IPS-20b (cell line): Measurements from ENCODE around the gene PON3.
A peak's percentile ranks its signal among the peaks of the same experiment; 100 is the strongest.

Experiments used
- H3K27ac ChIP-seq: one replicate; pipeline ENCODE4 v1.5.1; 2013; ENCODE audit warnings: low read length
- H3K27me3 ChIP-seq: 2 replicates; pipeline ENCODE4 v1.6.1; 2013; ENCODE audit warnings: mild to moderate bottlenecking, low read length, inconsistent platforms; ENCODE audit not compliant: insufficient read depth
- H3K36me3 ChIP-seq: 2 replicates; pipeline ENCODE4 v1.6.1; 2013; ENCODE audit warnings: low read depth, mild to moderate bottlenecking, inconsistent platforms, low read length, moderate library complexity; ENCODE audit not compliant: insufficient read depth
- H3K4me1 ChIP-seq: 2 replicates; pipeline ENCODE4 v1.6.1; 2013; ENCODE audit warnings: mild to moderate bottlenecking, control low read depth, inconsistent platforms, low read length, moderate library complexity; ENCODE audit not compliant: insufficient read depth
- H3K4me3 ChIP-seq: 2 replicates; pipeline ENCODE4 v1.5.1; 2013; ENCODE audit warnings: mild to moderate bottlenecking, low read length, inconsistent platforms
- H3K9ac ChIP-seq: 2 replicates; pipeline ENCODE4 v1.6.1; 2013; ENCODE audit warnings: low read depth, mild to moderate bottlenecking, inconsistent platforms, low read length, moderate library complexity
- H3K9me3 ChIP-seq: 2 replicates; pipeline ENCODE4 v1.6.1; 2013; ENCODE audit warnings: mild to moderate bottlenecking, low read depth, low read length, inconsistent platforms; ENCODE audit not compliant: insufficient read depth

Gene PON3

GRCh38 chr7:95430864-95431263 lies 34.7 kb upstream of the PON3 start:
- Histone ChIP-seq H3K9me3 (no peaks in the 10 kb centered on the region), H3K9ac (no peak overlapping the region), H3K4me1 (peaks cover 15% of the 10 kb centered on the region; the same call in 1 of the 2 replicates), H3K4me3 (no peak overlapping the region), H3K27ac (no peak overlapping the region), H3K27me3 (no peaks in the 10 kb centered on the region), H3K36me3 (peaks cover 4% of the 10 kb centered on the region; the same call in 1 of the 2 replicates)

- H3K4me3 ChIP-seq: no peak overlapping the region
- H3K27me3 ChIP-seq: no peaks in the 10 kb centered on the region
- peaks cover 15% of the 10 kb centered on the region; the same call in 1 of the 2 replicates for H3K4me1 ChIP-seq
- H3K9ac ChIP-seq: no peak overlapping the region
- H3K27ac ChIP-seq: no peak overlapping the region
- H3K36me3 ChIP-seq: peaks cover 4% of the 10 kb centered on the region; the same call in 1 of the 2 replicates
- no peaks in the 10 kb centered on the region for H3K9me3 ChIP-seq
These were observed 33.2 kb upstream of the PON3 start for GRCh38 chr7:95429241-95429990.

- no peak overlapping the region for H3K27ac ChIP-seq
These were observed 31.8 kb upstream of the PON3 start for GRCh38 chr7:95427914-95428516.

GRCh38 chr7:95427166-95427565 lies 31.0 kb upstream of the PON3 start:
- H3K9ac ChIP-seq: 0 out of 2 replicates have a peak overlapping the region, but pooled peaks have one; percentile 30
- no peaks in the 10 kb centered on the region for H3K27me3 ChIP-seq
- H3K4me3 ChIP-seq: 0 out of 2 replicates have a peak overlapping the region, but pooled peaks have one; percentile 11
- no peak overlapping the region for H3K27ac ChIP-seq
- no peaks in the 10 kb centered on the region for H3K9me3 ChIP-seq
- H3K4me1 ChIP-seq: peaks cover 15% of the 10 kb centered on the region; the same call in 1 of the 2 replicates
- H3K36me3 ChIP-seq: peaks cover 7% of the 10 kb centered on the region; the same call in 1 of the 2 replicates

More at GRCh38 chr7:95427914-95428516, 31.8 kb upstream of the PON3 start:
- Histone ChIP-seq H3K4me3 (no peak overlapping the region), H3K4me1 (peaks cover 15% of the 10 kb centered on the region; the same call in 1 of the 2 replicates), H3K9ac (no peak overlapping the region), H3K36me3 (peaks cover 4% of the 10 kb centered on the region; the same call in 1 of the 2 replicates), H3K9me3 (no peaks in the 10 kb centered on the region), H3K27me3 (no peaks in the 10 kb centered on the region)

GRCh38 chr7:95425694-95426093 lies 29.5 kb upstream of the PON3 start:
- H3K9ac ChIP-seq: no peak overlapping the region
- no peaks in the 10 kb centered on the region for H3K9me3 ChIP-seq
- no peaks in the 10 kb centered on the region for H3K27me3 ChIP-seq
- no peak overlapping the region for H3K4me3 ChIP-seq
- H3K36me3 ChIP-seq: peaks cover 7% of the 10 kb centered on the region
- peaks cover 15% of the 10 kb centered on the region; the same call in 1 of the 2 replicates for H3K4me1 ChIP-seq
- H3K27ac ChIP-seq: no peak overlapping the region

- H3K4me3 ChIP-seq: no peak overlapping the region
These were observed 28.5 kb upstream of the PON3 start for GRCh38 chr7:95424716-95425115.

GRCh38 chr7:95421847-95422444 lies 25.8 kb upstream of the PON3 start:
- H3K36me3 ChIP-seq: peaks cover 3% of the 10 kb centered on the region
- H3K4me1 ChIP-seq: peaks cover 2% of the 10 kb centered on the region; the same call in 1 of the 2 replicates
- H3K27me3 ChIP-seq: no peaks in the 10 kb centered on the region
- H3K27ac ChIP-seq: peak overlapping the region; percentile 31
- no peak overlapping the region for H3K4me3 ChIP-seq
- H3K9me3 ChIP-seq: no peaks in the 10 kb centered on the region
- 0 out of 2 replicates have a peak overlapping the region, but pooled peaks have one; percentile 22 for H3K9ac ChIP-seq

More at GRCh38 chr7:95424716-95425115, 28.5 kb upstream of the PON3 start:
- no peaks in the 10 kb centered on the region for H3K9me3 ChIP-seq
- H3K27ac ChIP-seq: no peak overlapping the region
- H3K27me3 ChIP-seq: no peaks in the 10 kb centered on the region
- no peak overlapping the region for H3K9ac ChIP-seq
- peaks cover 15% of the 10 kb centered on the region; the same call in 1 of the 2 replicates for H3K4me1 ChIP-seq
- H3K36me3 ChIP-seq: peaks cover 7% of the 10 kb centered on the region

- Histone ChIP-seq H3K36me3 (peaks cover 3% of the 10 kb centered on the region), H3K27ac (peak overlapping the region; percentile 31), H3K9ac (0 out of 2 replicates have a peak overlapping the region, but pooled peaks have one; percentile 22), H3K27me3 (no peaks in the 10 kb centered on the region), H3K4me1 (no peaks in the 10 kb centered on the region), H3K4me3 (no peak overlapping the region), H3K9me3 (no peaks in the 10 kb centered on the region)
These were observed 25.0 kb upstream of the PON3 start for GRCh38 chr7:95421000-95421846.

- Histone ChIP-seq H3K9me3 (no peaks in the 10 kb centered on the region), H3K4me1 (no peaks in the 10 kb centered on the region), H3K27ac (no peak overlapping the region), H3K36me3 (peaks cover 49% of the 10 kb centered on the region), H3K9ac (no peak overlapping the region), H3K27me3 (no peaks in the 10 kb centered on the region), H3K4me3 (no peak overlapping the region)
These were observed 15.9 kb upstream of the PON3 start for GRCh38 chr7:95412075-95412474.

- H3K4me1 ChIP-seq: no peaks in the 10 kb centered on the region
- no peaks in the 10 kb centered on the region for H3K9me3 ChIP-seq
- H3K27me3 ChIP-seq: no peaks in the 10 kb centered on the region
- no peak overlapping the region for H3K4me3 ChIP-seq
- H3K27ac ChIP-seq: no peak overlapping the region
- H3K9ac ChIP-seq: no peak overlapping the region
- peaks cover 53% of the 10 kb centered on the region for H3K36me3 ChIP-seq
These were observed 15.5 kb upstream of the PON3 start for GRCh38 chr7:95411666-95412065.

GRCh38 chr7:95411036-95411435 lies 14.9 kb upstream of the PON3 start:
- H3K4me1 ChIP-seq: no peaks in the 10 kb centered on the region
- no peaks in the 10 kb centered on the region for H3K9me3 ChIP-seq
- no peak overlapping the region for H3K9ac ChIP-seq
- H3K36me3 ChIP-seq: peaks cover 59% of the 10 kb centered on the region
- H3K4me3 ChIP-seq: no peak overlapping the region
- H3K27me3 ChIP-seq: no peaks in the 10 kb centered on the region
- no peak overlapping the region for H3K27ac ChIP-seq
